Measurements from ENCODE around the gene NOL11.
"Not testable (repeated sequence)": the region's sequence is repeated elsewhere in the genome, so short reads cannot be mapped to it uniquely, and the experiment has no call there.

Gene NOL11

GRCh38 chr17:67717624-67718324 lies at the start of gene NOL11:
TSS of gene NOL11 (plus strand) at chr17:67717936. CDS start at chr17:67717948, 12 bp downstream.
- DNase-seq (ENCODE audit: low spot score) = peak; percentile 99

- no peak for DNase-seq (ENCODE audit: low spot score)
These were observed 46.2 kb upstream of the NOL11 start for GRCh38 chr17:67671493-67671892.

GRCh38 chr17:67672592-67673335 lies 45.0 kb upstream of the NOL11 start:
- no peak for DNase-seq (ENCODE audit: low spot score)

GRCh38 chr17:67675481-67675880 lies 42.3 kb upstream of the NOL11 start:
- no peak for DNase-seq (ENCODE audit: low spot score)

GRCh38 chr17:67676305-67676704 lies 41.4 kb upstream of the NOL11 start:
- no peak for DNase-seq (ENCODE audit: low spot score)

- no peak for DNase-seq (ENCODE audit: low spot score)
These were observed 39.3 kb upstream of the NOL11 start for GRCh38 chr17:67678414-67678813.

- DNase-seq (ENCODE audit: low spot score) = no peak
These were observed 38.5 kb upstream of the NOL11 start for GRCh38 chr17:67679225-67679624.

GRCh38 chr17:67679721-67680120 lies 38.0 kb upstream of the NOL11 start:
- no peak for DNase-seq (ENCODE audit: low spot score)

GRCh38 chr17:67680445-67681224 lies 37.1 kb upstream of the NOL11 start:
- no peak for DNase-seq (ENCODE audit: low spot score)

GRCh38 chr17:67682196-67682595 lies 35.5 kb upstream of the NOL11 start:
- no peak for DNase-seq (ENCODE audit: low spot score)

- DNase-seq (ENCODE audit: low spot score) = no peak
These were observed 32.4 kb upstream of the NOL11 start for GRCh38 chr17:67685351-67685750.

GRCh38 chr17:67686241-67686640 lies 31.5 kb upstream of the NOL11 start:
- DNase-seq (ENCODE audit: low spot score) = no peak

- DNase-seq (ENCODE audit: low spot score) = no peak
These were observed 30.2 kb upstream of the NOL11 start for GRCh38 chr17:67687511-67687910.

- peak; percentile 54 for DNase-seq (ENCODE audit: low spot score)
These were observed 28.1 kb upstream of the NOL11 start for GRCh38 chr17:67689534-67690177.

GRCh38 chr17:67693811-67694210 lies 23.9 kb upstream of the NOL11 start:
- DNase-seq (ENCODE audit: low spot score) = no peak

- DNase-seq (ENCODE audit: low spot score) = no peak
These were observed 21.4 kb upstream of the NOL11 start for GRCh38 chr17:67696347-67696746.

GRCh38 chr17:67696853-67697498 lies 20.8 kb upstream of the NOL11 start:
- no peak for DNase-seq (ENCODE audit: low spot score)

GRCh38 chr17:67700037-67700724 lies 17.6 kb upstream of the NOL11 start:
- DNase-seq (ENCODE audit: low spot score) = no peak

GRCh38 chr17:67700725-67701119 lies 17.0 kb upstream of the NOL11 start:
- DNase-seq (ENCODE audit: low spot score) = no peak

- DNase-seq (ENCODE audit: low spot score) = not testable (repeated sequence)
These were observed 14.9 kb upstream of the NOL11 start for GRCh38 chr17:67702861-67703260.

GRCh38 chr17:67707442-67707841 lies 10.3 kb upstream of the NOL11 start:
- DNase-seq (ENCODE audit: low spot score) = no peak

Measured in kidney capillary endothelial cell (primary cell).